NCI-H1930 (cell line): ENCODE results near the gene ETV3L.
"Not testable (repeated sequence)": the region's sequence is repeated elsewhere in the genome, so short reads cannot be mapped to it uniquely, and the experiment has no call there.

ENCODE experiments used
- DNase-seq, 2 experiments: peaks; one replicate each; lab custom pipeline; 2025; lab: John Stamatoyannopoulos, UW

ETV3L gene

GRCh38 chr1:157077394-157077793, 22.2 kb downstream of the ETV3L start:
- DNase-seq, result no peak

GRCh38 chr1:157073944-157074685, 25.5 kb downstream of the ETV3L start:
- peak; percentile 53 to 57 for DNase-seq

GRCh38 chr1:157069601-157070000, 30.0 kb downstream of the ETV3L start:
- no peak for DNase-seq

- not testable (repeated sequence) for DNase-seq
Measured at GRCh38 chr1:157059241-157059640, 40.4 kb downstream of the ETV3L start.

GRCh38 chr1:157056269-157056668, 43.3 kb downstream of the ETV3L start:
- no peak for DNase-seq

- not testable (repeated sequence) for DNase-seq
Measured at GRCh38 chr1:157055729-157056128, 43.9 kb downstream of the ETV3L start.

- DNase-seq, result no peak
Measured at GRCh38 chr1:157050836-157051235, 48.8 kb downstream of the ETV3L start.

GRCh38 chr1:157047062-157047410, 52.6 kb downstream of the ETV3L start:
- DNase-seq, result no peak

GRCh38 chr1:157045250-157046218, 54.1 kb downstream of the ETV3L start, which contains the start of gene ARHGEF11:
Gene ARHGEF11 (minus strand): TSS chr1:157045742. CDS start chr1:157044330, 1,412 bp downstream.
- DNase-seq, result peak; percentile 81 to 90

- no peak for DNase-seq
Measured at GRCh38 chr1:157044326-157044725, 55.3 kb downstream of the ETV3L start.

GRCh38 chr1:157043685-157044084, 55.9 kb downstream of the ETV3L start:
- DNase-seq, result no peak

GRCh38 chr1:157042846-157043245, 56.8 kb downstream of the ETV3L start:
- DNase-seq, result no peak
